Cardiac fibroblast (primary cell): ENCODE data around the gene SNRPD3.
"Not testable (repeated sequence)": the region's sequence is repeated elsewhere in the genome, so short reads cannot be mapped to it uniquely, and the experiment has no call there.

ENCODE experiments used
- DNase-seq, 2 donors: peaks; one replicate each; pipeline versions ENCODE4 v3.0.0 to v3.0.0-alpha.2; 2010; ENCODE audit warnings: low read depth in 2 of 2
- H3K4me3 ChIP-seq, 2 donors: replicated peaks in 1 of 2; 1 replicate in 1 of 2; 2 replicates in 1 of 2; pipeline ENCODE4 v1.5.1; 2011; ENCODE audit warnings: low read depth in 2 of 2, low read length in 2 of 2, mild to moderate bottlenecking in 2 of 2, moderate library complexity in 1 of 2
- CTCF ChIP-seq: IDR thresholded peaks from one replicate; pipeline ENCODE4 v1.5.1; 2011; ENCODE audit warnings: low read depth, mild to moderate bottlenecking, low read length, inconsistent platforms

The SNRPD3 gene

DNA sequence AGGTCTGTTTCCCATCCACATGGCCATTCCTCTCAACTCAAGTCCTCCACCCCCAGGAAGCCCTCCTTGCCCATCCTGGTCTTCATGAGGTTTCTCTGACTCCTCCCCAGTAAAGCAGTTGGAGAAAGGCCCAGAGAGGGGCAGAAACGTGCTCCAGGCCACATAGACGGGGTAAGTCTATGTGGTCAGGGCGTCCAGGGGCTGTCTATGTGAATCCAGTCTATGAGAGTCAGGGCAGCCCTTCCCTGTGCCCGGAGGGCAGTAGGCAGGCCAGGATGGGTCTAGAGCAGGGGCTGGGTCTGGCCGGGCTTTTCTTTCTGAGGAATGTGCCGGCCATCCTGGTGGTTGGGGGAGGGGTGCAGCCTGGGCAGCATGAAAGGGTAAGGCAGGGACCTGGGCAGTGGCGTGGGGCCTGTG is 12.6 kb upstream of the SNRPD3 start:
- H3K4me3 ChIP-seq = no peak overlapping the region

GRCh38 chr22:24543679-24544243 is 12.0 kb upstream of the SNRPD3 start:
- H3K4me3 ChIP-seq = no peak overlapping the region
- no peak for TF ChIP-seq CTCF
- DNase-seq = no peak

More for the DNA sequence above, 12.6 kb upstream of the SNRPD3 start:
- DNase-seq = no peak
- TF ChIP-seq CTCF = no peak

GRCh38 chr22:24548812-24549211 is 7.0 kb upstream of the SNRPD3 start:
- no peak for TF ChIP-seq CTCF

DNA sequence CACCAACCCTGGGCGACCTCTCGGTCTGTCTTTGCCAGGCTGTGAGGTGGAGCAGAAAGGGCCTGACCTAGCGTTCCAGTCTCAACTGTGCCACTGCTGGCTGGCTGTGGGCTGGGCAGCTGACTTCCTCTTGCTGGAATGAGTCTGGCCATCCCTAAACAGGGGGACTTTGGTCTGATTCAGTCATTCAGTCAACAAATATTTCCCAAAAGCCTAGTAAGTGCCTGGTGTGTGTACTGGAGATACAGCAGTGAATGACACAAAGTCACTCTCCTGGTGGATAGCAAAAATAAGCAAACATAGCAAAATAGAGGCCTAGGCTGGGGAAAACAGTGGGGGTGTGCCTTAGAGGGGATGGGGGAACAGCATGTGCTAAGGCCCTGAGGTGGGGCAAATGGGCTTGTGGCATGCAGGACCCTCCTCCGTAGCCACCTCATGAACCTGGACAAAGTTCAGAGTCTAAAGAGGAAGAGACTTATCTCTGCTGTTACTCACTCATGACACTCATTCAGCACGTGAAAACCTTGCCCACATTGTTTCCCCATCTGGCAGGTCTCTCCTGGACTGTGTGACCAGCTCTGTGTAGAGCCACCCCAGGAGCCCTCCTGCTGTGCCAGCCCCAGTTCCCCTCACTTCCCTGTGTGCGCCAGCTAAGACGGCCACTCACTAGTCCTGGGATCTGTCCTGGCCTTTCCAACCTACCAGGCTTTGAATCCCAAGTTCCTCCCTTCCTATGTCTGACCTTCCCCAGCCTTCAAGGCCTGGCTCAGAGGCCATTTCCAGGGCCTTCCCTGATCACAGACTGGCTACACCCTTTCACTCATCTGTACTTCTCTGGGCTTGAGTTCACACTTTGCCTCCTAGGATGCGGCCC is 5.5 kb upstream of the SNRPD3 start:
- no peak for TF ChIP-seq CTCF
- DNase-seq = no peak
- H3K4me3 ChIP-seq = no peak overlapping the region

More at GRCh38 chr22:24548812-24549211, 7.0 kb upstream of the SNRPD3 start:
- no peak for DNase-seq
- no peak overlapping the region for H3K4me3 ChIP-seq

DNA sequence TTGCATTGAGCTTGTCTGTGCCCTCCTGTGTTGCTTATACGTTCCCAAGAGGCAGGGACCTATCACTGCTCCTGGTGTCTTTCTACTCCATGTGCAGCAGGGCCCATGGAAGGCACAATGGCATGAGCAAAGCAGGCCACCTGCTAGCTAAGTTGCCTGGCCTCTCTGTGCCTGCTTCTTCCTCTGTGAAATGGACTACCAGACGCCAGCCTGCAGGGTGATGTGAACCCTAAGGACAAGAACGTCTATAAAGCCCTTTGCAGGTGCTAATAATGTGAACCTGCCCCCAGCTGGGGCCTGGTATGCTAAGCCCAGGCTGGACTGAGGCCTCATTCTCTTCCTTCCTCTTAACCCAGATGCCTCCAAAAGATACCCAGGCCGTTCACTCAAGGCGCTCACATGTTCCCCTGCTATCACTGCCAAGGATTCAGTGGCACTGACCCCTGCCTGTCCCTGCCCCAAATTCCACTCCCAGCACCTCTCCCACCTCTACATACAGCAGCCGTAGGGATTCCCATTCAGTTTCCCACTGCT is 4.8 kb upstream of the SNRPD3 start:
- DNase-seq = no peak
- H3K4me3 ChIP-seq = no peak overlapping the region
- no peak for TF ChIP-seq CTCF

DNA sequence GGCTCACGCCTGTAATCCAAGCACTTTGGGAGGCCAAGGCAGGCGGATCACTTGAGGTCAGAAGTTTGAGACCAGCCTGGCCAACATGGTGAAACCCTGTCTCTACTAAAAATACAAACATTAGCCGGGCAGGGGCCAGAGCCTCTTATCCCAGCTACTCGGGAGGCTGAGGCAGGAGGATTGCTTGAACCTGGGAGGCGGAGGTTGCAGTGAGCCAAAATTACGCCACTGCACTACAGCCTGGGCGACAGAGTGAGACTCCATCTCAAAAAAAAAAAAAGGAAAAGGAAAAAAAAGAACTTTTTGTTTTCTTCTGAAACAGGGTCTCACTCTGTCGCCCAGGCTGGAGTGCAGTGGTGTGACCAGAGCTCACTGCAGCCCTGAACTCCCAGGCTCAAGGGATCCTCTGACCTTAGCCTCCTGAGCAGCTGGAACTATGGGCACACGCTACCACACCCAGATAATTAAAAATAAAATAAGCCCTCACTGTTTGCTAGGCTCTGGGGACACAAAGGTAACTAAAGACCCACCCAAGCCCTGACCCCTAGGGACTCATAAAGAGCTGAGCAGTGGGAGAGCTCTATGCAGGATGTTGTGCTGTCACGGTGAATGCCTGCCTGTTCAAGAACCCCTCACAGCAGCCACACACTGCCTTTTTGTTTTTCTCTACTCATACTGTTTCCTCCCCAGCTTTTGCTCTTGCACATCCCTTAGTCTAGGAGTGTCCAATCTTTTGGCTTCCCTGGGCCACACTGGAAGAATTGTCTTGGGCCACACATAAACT is 3.1 kb upstream of the SNRPD3 start:
- H3K4me3 ChIP-seq = peak overlapping the region in 1 of 2 donors; percentile 91
- not testable (repeated sequence) for DNase-seq
